ENCODE data around the gene TGM2.

Gene TGM2

GRCh38 chr20:38151455-38151854 is 13.6 kb downstream of the TGM2 start:
- Histone ChIP-seq H3K9ac (ENCODE audit: low read length) (no peak overlapping the region), H2AFZ (ENCODE audit: insufficient read depth, low read length, poor library complexity) (no peak overlapping the region), H3K23ac (ENCODE audit: low read length) (no peak overlapping the region), H4K8ac (ENCODE audit: low read depth, low read length) (no peak overlapping the region), H3K18ac (ENCODE audit: low read length) (no peak overlapping the region), H2AK5ac (ENCODE audit: low read length) (no peak overlapping the region), H3K4me3 (ENCODE audit: low read depth, low read length) (no peak overlapping the region), H3K4me2 (ENCODE audit: low read length) (no peak overlapping the region), H3K27me3 (ENCODE audit: insufficient read depth, low read length) (no peaks in the 10 kb centered on the region), H3K9me3 (ENCODE audit: insufficient read depth, low read depth, low read length) (peaks cover 4% of the 10 kb centered on the region), H3K27ac (ENCODE audit: low read depth, low read length) (no peak overlapping the region), H3K79me2 (ENCODE audit: control insufficient read depth, insufficient read depth, low read length, poor library complexity) (no peaks in the 10 kb centered on the region), H3K79me1 (ENCODE audit: low read length) (no peaks in the 10 kb centered on the region), H4K91ac (ENCODE audit: low read depth, low read length) (no peak overlapping the region), H2BK5ac (ENCODE audit: low read depth, low read length, poor library complexity) (no peak overlapping the region), H3K36me3 (ENCODE audit: control insufficient read depth in 1 of 2, insufficient read depth in 2 of 2, low read length in 2 of 2) (peaks cover 82 to 91% of the 10 kb centered on the region in 2 experiments), H2BK12ac (ENCODE audit: low read length) (no peak overlapping the region), H3K4me1 (ENCODE audit: control insufficient read depth in 1 of 2, insufficient read depth in 2 of 2, low read length in 2 of 2) (no peaks in the 10 kb centered on the region), H2BK120ac (ENCODE audit: insufficient read depth, low read length, poor library complexity) (no peak overlapping the region), H3K4ac (ENCODE audit: low read depth, low read length) (no peak overlapping the region), H3K14ac (ENCODE audit: low read length) (no peak overlapping the region), H4K12ac (ENCODE audit: low read depth, low read length) (no peak overlapping the region)
- DNase-seq = no peak
- no CpG with 5 or more reads among the region's 3 CpGs for WGBS (ENCODE audit: extremely low coverage, insufficient coverage, insufficient read length)

GRCh38 chr20:38150335-38151170 is 14.5 kb downstream of the TGM2 start:
- no peak overlapping the region for H2BK12ac ChIP-seq (ENCODE audit: low read length)
- H4K12ac ChIP-seq (ENCODE audit: low read depth, low read length) = no peak overlapping the region
- no peaks in the 10 kb centered on the region for H3K79me1 ChIP-seq (ENCODE audit: low read length)
- no peak overlapping the region for H3K23ac ChIP-seq (ENCODE audit: low read length)
- H3K4ac ChIP-seq (ENCODE audit: low read depth, low read length) = no peak overlapping the region
- peaks cover 4% of the 10 kb centered on the region for H3K9me3 ChIP-seq (ENCODE audit: insufficient read depth, low read depth, low read length)
- H2AFZ ChIP-seq (ENCODE audit: insufficient read depth, low read length, poor library complexity) = no peak overlapping the region
- WGBS (ENCODE audit: extremely low coverage, insufficient coverage, insufficient read length) = no CpG with 5 or more reads among the region's 8 CpGs
- no peak overlapping the region for H3K4me2 ChIP-seq (ENCODE audit: low read length)
- H2AK5ac ChIP-seq (ENCODE audit: low read length) = no peak overlapping the region
- H3K4me3 ChIP-seq (ENCODE audit: low read depth, low read length) = no peak overlapping the region
- H4K91ac ChIP-seq (ENCODE audit: low read depth, low read length) = no peak overlapping the region
- H3K14ac ChIP-seq (ENCODE audit: low read length) = no peak overlapping the region
- no peak overlapping the region for H3K18ac ChIP-seq (ENCODE audit: low read length)
- H3K4me1 ChIP-seq (ENCODE audit: control insufficient read depth in 1 of 2, insufficient read depth in 2 of 2, low read length in 2 of 2) = no peaks in the 10 kb centered on the region
- H3K27me3 ChIP-seq (ENCODE audit: insufficient read depth, low read length) = no peaks in the 10 kb centered on the region
- H3K79me2 ChIP-seq (ENCODE audit: control insufficient read depth, insufficient read depth, low read length, poor library complexity) = no peaks in the 10 kb centered on the region
- DNase-seq = no peak
- no peak overlapping the region for H3K27ac ChIP-seq (ENCODE audit: low read depth, low read length)
- no peak overlapping the region for H2BK120ac ChIP-seq (ENCODE audit: insufficient read depth, low read length, poor library complexity)
- peaks cover 75 to 86% of the 10 kb centered on the region in 2 experiments for H3K36me3 ChIP-seq (ENCODE audit: control insufficient read depth in 1 of 2, insufficient read depth in 2 of 2, low read length in 2 of 2)
- no peak overlapping the region for H2BK5ac ChIP-seq (ENCODE audit: low read depth, low read length, poor library complexity)
- H3K9ac ChIP-seq (ENCODE audit: low read length) = no peak overlapping the region
- H4K8ac ChIP-seq (ENCODE audit: low read depth, low read length) = no peak overlapping the region

- Histone ChIP-seq H4K12ac (ENCODE audit: low read depth, low read length) (no peak overlapping the region), H3K9me3 (ENCODE audit: insufficient read depth, low read depth, low read length) (peaks cover 4% of the 10 kb centered on the region), H3K4me3 (ENCODE audit: low read depth, low read length) (no peak overlapping the region), H2AK5ac (ENCODE audit: low read length) (no peak overlapping the region), H2BK120ac (ENCODE audit: insufficient read depth, low read length, poor library complexity) (no peak overlapping the region), H2BK12ac (ENCODE audit: low read length) (no peak overlapping the region), H3K27me3 (ENCODE audit: insufficient read depth, low read length) (no peaks in the 10 kb centered on the region), H3K9ac (ENCODE audit: low read length) (no peak overlapping the region), H3K79me2 (ENCODE audit: control insufficient read depth, insufficient read depth, low read length, poor library complexity) (no peaks in the 10 kb centered on the region), H3K23ac (ENCODE audit: low read length) (no peak overlapping the region), H3K4me2 (ENCODE audit: low read length) (no peak overlapping the region), H2BK5ac (ENCODE audit: low read depth, low read length, poor library complexity) (no peak overlapping the region), H3K4me1 (ENCODE audit: control insufficient read depth in 1 of 2, insufficient read depth in 2 of 2, low read length in 2 of 2) (peaks cover 14% of the 10 kb centered on the region in 2 experiments), H4K8ac (ENCODE audit: low read depth, low read length) (no peak overlapping the region), H3K36me3 (ENCODE audit: control insufficient read depth in 1 of 2, insufficient read depth in 2 of 2, low read length in 2 of 2) (peaks cover 72 to 83% of the 10 kb centered on the region in 2 experiments), H4K91ac (ENCODE audit: low read depth, low read length) (no peak overlapping the region), H2AFZ (ENCODE audit: insufficient read depth, low read length, poor library complexity) (no peak overlapping the region), H3K14ac (ENCODE audit: low read length) (no peak overlapping the region), H3K4ac (ENCODE audit: low read depth, low read length) (no peak overlapping the region), H3K27ac (ENCODE audit: low read depth, low read length) (no peak overlapping the region), H3K18ac (ENCODE audit: low read length) (no peak overlapping the region), H3K79me1 (ENCODE audit: low read length) (peaks cover 4% of the 10 kb centered on the region)
- no peak for DNase-seq
- WGBS (ENCODE audit: extremely low coverage, insufficient coverage, insufficient read length) = no CpG with 5 or more reads among the region's 9 CpGs
Measured at GRCh38 chr20:38148328-38149102, 16.6 kb downstream of the TGM2 start.

- Histone ChIP-seq H3K4me3 (ENCODE audit: low read depth, low read length) (no peak overlapping the region), H3K14ac (ENCODE audit: low read length) (no peak overlapping the region), H3K27ac (ENCODE audit: low read depth, low read length) (no peak overlapping the region), H3K23ac (ENCODE audit: low read length) (no peak overlapping the region), H3K36me3 (ENCODE audit: control insufficient read depth in 1 of 2, insufficient read depth in 2 of 2, low read length in 2 of 2) (peaks cover 68 to 82% of the 10 kb centered on the region in 2 experiments), H3K4me1 (ENCODE audit: control insufficient read depth in 1 of 2, insufficient read depth in 2 of 2, low read length in 2 of 2) (peaks cover 16 to 20% of the 10 kb centered on the region in 2 experiments), H3K79me2 (ENCODE audit: control insufficient read depth, insufficient read depth, low read length, poor library complexity) (no peaks in the 10 kb centered on the region), H3K27me3 (ENCODE audit: insufficient read depth, low read length) (no peaks in the 10 kb centered on the region), H4K91ac (ENCODE audit: low read depth, low read length) (no peak overlapping the region), H3K4ac (ENCODE audit: low read depth, low read length) (no peak overlapping the region), H3K9me3 (ENCODE audit: insufficient read depth, low read depth, low read length) (peaks cover 4% of the 10 kb centered on the region), H2BK5ac (ENCODE audit: low read depth, low read length, poor library complexity) (no peak overlapping the region), H3K79me1 (ENCODE audit: low read length) (peaks cover 4% of the 10 kb centered on the region), H2AFZ (ENCODE audit: insufficient read depth, low read length, poor library complexity) (no peak overlapping the region), H2BK120ac (ENCODE audit: insufficient read depth, low read length, poor library complexity) (no peak overlapping the region), H2AK5ac (ENCODE audit: low read length) (no peak overlapping the region), H4K12ac (ENCODE audit: low read depth, low read length) (no peak overlapping the region), H4K8ac (ENCODE audit: low read depth, low read length) (no peak overlapping the region), H3K18ac (ENCODE audit: low read length) (no peak overlapping the region), H3K4me2 (ENCODE audit: low read length) (no peak overlapping the region), H3K9ac (ENCODE audit: low read length) (no peak overlapping the region), H2BK12ac (ENCODE audit: low read length) (no peak overlapping the region)
- no CpG with 5 or more reads among the region's 14 CpGs for WGBS (ENCODE audit: extremely low coverage, insufficient coverage, insufficient read length)
- DNase-seq = no peak
Measured at GRCh38 chr20:38147751-38148150, 17.3 kb downstream of the TGM2 start.

Data from trophoblast cell (in vitro differentiated cells and primary cell).